Uterus (tissue), 4 donors: Measurements from ENCODE around the gene CCNF. TPM values are rescaled to one million over a fixed set of nuclear protein-coding genes. Genes with fewer than 3 reads are reported as not detected.
"Not testable (repeated sequence)": the region's sequence is repeated elsewhere in the genome, so short reads cannot be mapped to it uniquely, and the experiment has no call there.

Experiments
- DNase-seq, 2 donors: peaks; one replicate each; pipeline ENCODE4 v3.0.0-alpha.2; 2019 to 2020
- H3K27ac ChIP-seq, 2 donors: fragments of 200-600 bp; sonication (generic); 1 replicate in 1 of 2; 2 replicates in 1 of 2; pipeline ENCODE4 v1.5.1; 2016 to 2018
- H3K27me3 ChIP-seq, 2 donors: fragments of 200-600 bp; sonication (generic); one replicate each; pipeline ENCODE4 v1.5.1; 2018 to 2019; ENCODE audit warnings: control low read depth in 1 of 2
- H3K36me3 ChIP-seq, 2 donors: fragments of 200-600 bp; sonication (generic); one replicate each; pipeline ENCODE4 v1.5.1; 2019; ENCODE audit warnings: control low read depth in 1 of 2
- H3K4me1 ChIP-seq, 2 donors: fragments of 200-600 bp; sonication (generic); one replicate each; pipeline ENCODE4 v1.5.1; 2018 to 2019; ENCODE audit warnings: control low read depth in 1 of 2
- H3K4me3 ChIP-seq, 2 donors: fragments of 200-600 bp; sonication (generic); 1 replicate in 1 of 2; 2 replicates in 1 of 2; pipeline ENCODE4 v1.5.1; 2018 to 2019; ENCODE audit warnings: mild to moderate bottlenecking in 1 of 2
- H3K9me3 ChIP-seq, 2 donors: fragments of 200-600 bp; sonication (generic); one replicate each; pipeline ENCODE4 v1.5.1; 2019; ENCODE audit warnings: control low read depth in 1 of 2
- POLR2A ChIP-seq, 2 donors: fragments of 450-650 bp; IDR thresholded peaks; one replicate each; pipeline ENCODE4 v1.6.1; 2016; ENCODE audit warnings: antibody characterized with exemption in 2 of 2, mild to moderate bottlenecking in 1 of 2, moderate library complexity in 1 of 2
- intact Hi-C: fragments of 100-400 bp; cut with DNase I; formaldehyde crosslinking; loops from one replicate; pipeline ENCODE4 v1.15.1; 2023; ENCODE audit warnings: low total_unique reads
- total RNA-seq, 4 donors: library from RNA; depleted of rRNA in 3 of 4; stranded (reverse); fragments of >200 nt in 3 of 4; gene quantifications; one replicate each; pipeline versions ENCODE4 v1.1.0 to v1.2.4, GENCODE V29; 2014 to 2023
- TF ChIP-seq, protein P1 (sequence below), 4 experiments: fragments of 200-600 bp in 2 of 4; fragments of 450-650 bp in 2 of 4; sonication (generic) in 2 of 4; IDR thresholded peaks; one replicate each; pipeline ENCODE4 v1.5.1; 2016 to 2019; ENCODE audit warnings: antibody characterized with exemption in 4 of 4, mild to moderate bottlenecking in 2 of 4, moderate library complexity in 1 of 4
- donor health status: DM: yes; HTN: yes; CAD: no.

The CCNF gene
- total RNA-seq, 4 donors from 2014 or later: under 0.01 to 11.8 (median 1.9) TPM; not detected in 1

DNA sequence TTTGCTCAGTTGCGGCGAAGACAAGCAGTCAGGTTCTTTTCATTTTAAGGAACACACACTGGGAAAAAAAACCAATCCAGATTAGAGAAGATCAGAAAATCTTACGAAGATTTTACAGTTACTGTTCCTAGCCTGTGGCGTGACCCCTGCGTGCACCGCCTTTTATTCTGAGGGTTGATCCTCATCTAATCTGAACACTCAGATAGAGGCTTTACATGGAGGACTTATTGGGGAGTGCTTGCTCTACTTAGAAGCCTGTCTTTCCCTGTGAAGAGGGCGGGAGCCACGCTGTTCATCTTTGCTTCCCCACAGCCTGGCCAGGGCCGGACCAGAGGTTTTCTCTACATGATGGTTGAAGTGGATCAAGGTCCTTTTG, 47.1 kb downstream of the CCNF start:
- intact Hi-C loops: no loop called here
- Histone ChIP-seq H3K9me3 (no peaks in the 10 kb centered on the region), H3K4me3 (no peak overlapping the region), H3K27ac (no peak overlapping the region), H3K27me3 (peaks cover 0 to 25% of the 10 kb centered on the region in 2 donors), H3K36me3 (no peaks in the 10 kb centered on the region), H3K4me1 (peaks cover 0 to 28% of the 10 kb centered on the region in 2 donors)
- no peak for DNase-seq
- TF ChIP-seq POLR2A (IDR thresholded peaks at IDR 0.05): no peak
- TF ChIP-seq, protein P1, sequence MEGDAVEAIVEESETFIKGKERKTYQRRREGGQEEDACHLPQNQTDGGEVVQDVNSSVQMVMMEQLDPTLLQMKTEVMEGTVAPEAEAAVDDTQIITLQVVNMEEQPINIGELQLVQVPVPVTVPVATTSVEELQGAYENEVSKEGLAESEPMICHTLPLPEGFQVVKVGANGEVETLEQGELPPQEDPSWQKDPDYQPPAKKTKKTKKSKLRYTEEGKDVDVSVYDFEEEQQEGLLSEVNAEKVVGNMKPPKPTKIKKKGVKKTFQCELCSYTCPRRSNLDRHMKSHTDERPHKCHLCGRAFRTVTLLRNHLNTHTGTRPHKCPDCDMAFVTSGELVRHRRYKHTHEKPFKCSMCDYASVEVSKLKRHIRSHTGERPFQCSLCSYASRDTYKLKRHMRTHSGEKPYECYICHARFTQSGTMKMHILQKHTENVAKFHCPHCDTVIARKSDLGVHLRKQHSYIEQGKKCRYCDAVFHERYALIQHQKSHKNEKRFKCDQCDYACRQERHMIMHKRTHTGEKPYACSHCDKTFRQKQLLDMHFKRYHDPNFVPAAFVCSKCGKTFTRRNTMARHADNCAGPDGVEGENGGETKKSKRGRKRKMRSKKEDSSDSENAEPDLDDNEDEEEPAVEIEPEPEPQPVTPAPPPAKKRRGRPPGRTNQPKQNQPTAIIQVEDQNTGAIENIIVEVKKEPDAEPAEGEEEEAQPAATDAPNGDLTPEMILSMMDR (IDR thresholded peaks at IDR 0.05): no peak

DNA sequence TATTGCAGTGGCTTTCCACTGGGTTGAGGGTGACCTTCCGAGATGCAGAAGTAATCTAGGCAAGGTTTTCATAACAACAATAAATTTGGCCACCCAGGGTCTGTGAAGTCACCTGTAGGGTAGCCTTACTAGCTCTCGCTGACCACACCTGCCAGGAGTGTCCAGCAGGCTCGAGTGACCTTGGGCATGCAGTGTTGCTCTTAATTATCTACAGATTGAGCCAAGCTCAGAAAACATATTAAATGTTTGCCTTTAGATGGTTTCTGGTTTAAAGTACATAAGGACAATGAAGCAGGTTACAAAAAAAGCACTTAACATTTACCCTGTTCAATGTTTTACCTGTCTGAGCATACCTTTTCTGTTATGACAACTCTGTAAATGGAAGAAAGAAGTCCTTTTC, 47.5 kb downstream of the CCNF start:
- intact Hi-C loops: no loop called here
- H3K9me3 ChIP-seq: no peaks in the 10 kb centered on the region
- DNase-seq: no peak
- no peak for TF ChIP-seq POLR2A (IDR thresholded peaks at IDR 0.05)
- TF ChIP-seq, protein P1 (IDR thresholded peaks at IDR 0.05): no peak
- H3K27ac ChIP-seq: no peak overlapping the region
- H3K4me3 ChIP-seq: no peak overlapping the region
- peaks cover 0 to 24% of the 10 kb centered on the region in 2 donors for H3K4me1 ChIP-seq
- H3K36me3 ChIP-seq: no peaks in the 10 kb centered on the region
- peaks cover 0 to 21% of the 10 kb centered on the region in 2 donors for H3K27me3 ChIP-seq

DNA sequence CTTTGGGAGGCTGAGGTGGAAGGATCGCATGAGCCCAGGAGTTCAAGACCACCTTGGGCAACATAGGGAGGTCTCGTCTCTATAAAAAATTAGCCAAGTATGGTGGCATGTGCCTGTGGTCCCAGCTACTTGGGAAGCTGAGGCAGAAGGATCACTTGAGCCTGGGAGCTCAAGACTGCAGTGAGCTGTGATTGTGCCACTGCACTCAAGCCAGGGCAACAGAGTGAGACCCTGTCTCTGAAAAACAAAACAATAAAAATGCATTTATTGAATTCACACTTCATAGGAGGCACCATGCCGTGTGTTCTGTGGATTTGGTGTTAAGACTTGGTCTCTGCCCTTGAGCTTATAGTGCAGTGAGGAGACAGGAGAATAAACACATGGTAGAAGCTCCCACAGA, 48.1 kb downstream of the CCNF start:
- Histone ChIP-seq H3K9me3 (no peaks in the 10 kb centered on the region), H3K4me3 (no peak overlapping the region), H3K27me3 (peaks cover 0 to 16% of the 10 kb centered on the region in 2 donors), H3K27ac (no peak overlapping the region), H3K4me1 (peaks cover 0 to 22% of the 10 kb centered on the region in 2 donors), H3K36me3 (no peaks in the 10 kb centered on the region)
- no peak for TF ChIP-seq POLR2A (IDR thresholded peaks at IDR 0.05)
- TF ChIP-seq, protein P1 (IDR thresholded peaks at IDR 0.05): no peak
- intact Hi-C loops: no loop called here
- DNase-seq: no peak

DNA sequence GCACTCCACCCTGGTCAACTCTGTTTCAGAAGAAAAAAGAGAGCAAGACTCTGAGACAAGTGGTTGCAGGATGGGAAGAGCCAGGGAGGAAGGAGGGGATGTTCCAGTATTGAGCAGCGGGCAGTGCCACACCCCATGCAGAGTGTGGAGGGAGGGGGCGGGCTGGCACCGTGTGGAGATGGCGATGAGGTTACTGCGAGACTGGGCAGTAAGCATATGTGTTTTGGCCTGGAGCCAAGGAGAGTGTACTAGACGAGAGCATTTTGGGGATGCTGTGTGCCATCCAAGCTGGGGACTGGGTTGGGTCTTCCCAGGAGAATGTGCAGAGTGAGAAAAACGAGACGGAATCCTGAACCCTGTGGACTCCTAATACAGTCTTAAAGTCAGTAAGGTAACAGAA, 49.0 kb downstream of the CCNF start:
- TF ChIP-seq POLR2A (IDR thresholded peaks at IDR 0.05): no peak
- TF ChIP-seq, protein P1 (IDR thresholded peaks at IDR 0.05): no peak
- no peak for DNase-seq
- peaks cover 0 to 23% of the 10 kb centered on the region in 2 donors for H3K4me1 ChIP-seq
- H3K36me3 ChIP-seq: no peaks in the 10 kb centered on the region
- no peak overlapping the region for H3K4me3 ChIP-seq
- H3K27me3 ChIP-seq: peaks cover 0 to 6% of the 10 kb centered on the region in 2 donors
- intact Hi-C loops: no loop called here
- H3K27ac ChIP-seq: no peak overlapping the region
- no peaks in the 10 kb centered on the region for H3K9me3 ChIP-seq

DNA sequence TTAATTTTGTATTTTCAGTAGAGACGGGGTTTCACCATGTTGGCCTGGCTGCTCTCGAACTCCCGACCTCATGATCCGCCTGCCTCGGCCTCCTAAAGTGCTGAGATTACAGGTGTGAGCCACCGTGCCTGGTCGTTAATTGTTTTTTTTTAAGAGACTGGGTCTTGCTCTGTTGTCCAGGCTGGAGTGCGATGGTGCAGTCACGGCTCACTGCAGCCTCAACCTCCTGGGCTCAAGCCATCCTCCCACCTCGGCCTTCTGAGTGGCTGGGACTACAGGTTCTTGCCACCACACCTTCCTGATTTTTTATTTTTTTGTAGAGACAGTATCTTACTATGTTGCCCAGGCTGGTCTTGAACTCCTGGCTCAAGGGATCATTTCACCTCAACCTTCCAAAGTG, 50.7 kb downstream of the CCNF start:
- intact Hi-C loops, H3K36me3 ChIP-seq, H3K27ac ChIP-seq, H3K27me3 ChIP-seq, H3K4me3 ChIP-seq, H3K9me3 ChIP-seq, DNase-seq: not testable (repeated sequence)
- H3K4me1 ChIP-seq: peaks cover 0 to 19% of the 10 kb centered on the region in 2 donors

DNA sequence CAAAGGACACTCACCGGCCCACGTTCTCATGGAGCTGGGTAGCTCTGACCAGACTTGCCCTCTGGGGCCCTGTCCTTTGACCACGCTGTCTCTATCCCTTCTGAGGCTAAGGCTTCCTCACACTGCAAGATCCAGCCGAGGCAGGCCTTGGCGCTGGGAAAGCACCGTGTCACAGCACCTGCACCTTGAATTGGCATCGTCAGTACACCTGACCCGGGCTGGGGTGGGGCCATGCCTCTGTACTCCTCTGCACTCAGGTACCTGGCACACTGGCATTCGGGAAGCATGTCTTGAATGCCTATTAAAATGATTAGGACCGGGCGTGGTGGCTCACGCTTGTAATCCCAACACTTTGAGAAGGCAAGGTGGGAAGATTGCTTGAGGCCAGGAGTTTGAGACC, 51.7 kb downstream of the CCNF start:
- H3K27me3 ChIP-seq: no peaks in the 10 kb centered on the region
- H3K9me3 ChIP-seq: no peaks in the 10 kb centered on the region
- TF ChIP-seq, protein P1 (IDR thresholded peaks at IDR 0.05): no peak
- TF ChIP-seq POLR2A (IDR thresholded peaks at IDR 0.05): no peak
- H3K4me1 ChIP-seq: peaks cover 0 to 12% of the 10 kb centered on the region in 2 donors
- H3K27ac ChIP-seq: no peak overlapping the region
- no peak overlapping the region for H3K4me3 ChIP-seq
- intact Hi-C loops: no loop called here
- no peaks in the 10 kb centered on the region for H3K36me3 ChIP-seq
- no peak for DNase-seq
